Osteocyte (in vitro differentiated cells): ENCODE data around the gene OR2AT4. TPM values are rescaled to one million over a fixed set of nuclear protein-coding genes. Genes with fewer than 3 reads are reported as not detected.
"Not testable (repeated sequence)": the region's sequence is repeated elsewhere in the genome, so short reads cannot be mapped to it uniquely, and the experiment has no call there.

Experiments
- DNase-seq: peaks from one replicate; pipeline ENCODE4 v3.0.0; 2021; ENCODE audit warnings: mixed read lengths; ENCODE audit not compliant: unreplicated experiment; ENCODE audit errors: extremely low spot score
- H3K27ac Mint-ChIP-seq: one replicate; pipeline ENCODE4 v1.8.0; 2021; ENCODE audit warnings: mild to moderate bottlenecking, mixed read lengths; ENCODE audit not compliant: unreplicated experiment
- H3K27me3 Mint-ChIP-seq: one replicate; pipeline ENCODE4 v1.8.0; 2021; ENCODE audit warnings: mixed read lengths; ENCODE audit not compliant: unreplicated experiment
- H3K36me3 Mint-ChIP-seq: one replicate; pipeline ENCODE4 v1.8.0; 2021; ENCODE audit warnings: mixed read lengths; ENCODE audit not compliant: unreplicated experiment
- H3K4me1 Mint-ChIP-seq: one replicate; pipeline ENCODE4 v1.8.0; 2021; ENCODE audit warnings: mixed read lengths; ENCODE audit not compliant: unreplicated experiment
- H3K4me3 Mint-ChIP-seq: one replicate; pipeline ENCODE4 v1.8.0; 2021; ENCODE audit warnings: mild to moderate bottlenecking, moderate library complexity, mixed read lengths; ENCODE audit not compliant: unreplicated experiment
- H3K9me3 Mint-ChIP-seq: one replicate; pipeline ENCODE4 v1.8.0; 2021; ENCODE audit warnings: mixed read lengths; ENCODE audit not compliant: unreplicated experiment
- total RNA-seq: library from RNA; stranded (reverse); gene quantifications from 2 replicates; pipeline ENCODE4 v1.2.1, GENCODE V29; 2021
- TF ChIP-seq, protein P1 (sequence below): fragments of 200-600 bp; sonication (generic); IDR thresholded peaks from 2 replicates; pipeline ENCODE4 v1.5.0; 2021; ENCODE audit warnings: antibody characterized with exemption, mild to moderate bottlenecking, moderate library complexity

OR2AT4 gene
- total RNA-seq, 1 donor from 2014 or later: not detected

DNA sequence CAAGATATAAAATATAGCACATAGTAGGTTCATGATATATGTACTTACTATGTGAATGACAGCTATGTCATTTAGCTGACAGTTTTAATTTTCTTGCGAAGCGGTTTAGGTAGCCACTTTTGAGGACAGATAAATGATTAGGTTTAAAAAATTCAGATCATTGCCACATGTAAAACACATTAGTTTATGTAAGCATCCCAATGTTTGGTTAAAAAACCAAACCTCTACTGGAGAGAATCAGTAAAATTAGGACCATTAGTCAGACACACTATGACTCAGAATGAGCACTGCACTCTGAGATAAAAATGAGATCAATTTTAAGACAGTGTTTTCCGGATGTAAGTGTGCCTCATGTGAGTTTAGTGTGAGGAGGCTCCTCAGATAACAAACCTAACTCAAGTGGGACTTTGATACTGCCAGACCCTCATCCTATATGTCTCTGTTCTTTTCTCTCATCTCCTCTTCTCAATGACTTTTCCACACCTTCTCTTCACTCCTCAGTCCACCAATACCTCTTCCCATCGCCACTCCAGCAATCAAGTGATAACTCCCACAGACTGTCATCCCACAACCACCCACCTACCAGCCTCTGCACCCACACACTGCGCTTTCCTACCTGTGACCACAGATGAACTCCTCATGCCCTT is 6.8 kb upstream of the OR2AT4 start:
- no peak overlapping the region for H3K27ac Mint-ChIP-seq

DNA sequence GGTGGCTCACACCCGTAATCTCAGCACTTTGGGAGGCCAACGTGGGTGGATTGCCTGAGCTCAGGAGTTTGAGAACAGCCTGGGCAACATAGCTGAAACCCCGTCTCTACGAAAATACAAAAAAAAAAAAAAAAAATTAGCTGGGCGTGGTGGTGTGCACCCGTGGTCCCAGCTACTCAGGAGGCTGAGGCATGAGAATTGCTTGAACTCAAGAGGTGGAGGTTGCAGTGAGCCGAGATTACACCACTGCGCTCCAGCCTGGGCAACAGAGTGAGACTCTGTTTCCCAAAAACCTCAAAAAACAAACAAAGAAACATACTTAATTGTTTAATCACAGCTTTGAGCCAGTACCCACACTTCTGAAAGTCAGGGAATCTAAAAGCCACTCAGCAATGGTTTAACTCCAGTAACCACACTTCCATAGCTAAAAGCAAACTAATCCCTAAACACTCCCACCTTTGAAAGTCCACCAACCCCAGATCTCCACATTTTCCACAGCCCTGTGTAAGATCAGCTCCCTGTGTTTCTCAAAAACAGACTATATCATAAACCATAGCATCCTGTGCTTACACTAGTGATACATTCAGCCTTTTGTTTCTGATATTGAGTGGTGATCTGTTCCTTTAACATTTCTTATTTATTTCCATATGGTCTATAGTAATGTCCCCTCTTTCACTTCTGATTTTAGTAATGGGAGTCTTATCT is 4.9 kb upstream of the OR2AT4 start:
- Mint-ChIP-seq H3K27ac (no peak overlapping the region), H3K4me1 (peaks cover 6% of the 10 kb centered on the region), H3K27me3 (peaks cover 23% of the 10 kb centered on the region), H3K9me3 (peaks cover 10% of the 10 kb centered on the region), H3K4me3 (no peak overlapping the region), H3K36me3 (no peaks in the 10 kb centered on the region)
- no peak for DNase-seq
- TF ChIP-seq, protein P1, sequence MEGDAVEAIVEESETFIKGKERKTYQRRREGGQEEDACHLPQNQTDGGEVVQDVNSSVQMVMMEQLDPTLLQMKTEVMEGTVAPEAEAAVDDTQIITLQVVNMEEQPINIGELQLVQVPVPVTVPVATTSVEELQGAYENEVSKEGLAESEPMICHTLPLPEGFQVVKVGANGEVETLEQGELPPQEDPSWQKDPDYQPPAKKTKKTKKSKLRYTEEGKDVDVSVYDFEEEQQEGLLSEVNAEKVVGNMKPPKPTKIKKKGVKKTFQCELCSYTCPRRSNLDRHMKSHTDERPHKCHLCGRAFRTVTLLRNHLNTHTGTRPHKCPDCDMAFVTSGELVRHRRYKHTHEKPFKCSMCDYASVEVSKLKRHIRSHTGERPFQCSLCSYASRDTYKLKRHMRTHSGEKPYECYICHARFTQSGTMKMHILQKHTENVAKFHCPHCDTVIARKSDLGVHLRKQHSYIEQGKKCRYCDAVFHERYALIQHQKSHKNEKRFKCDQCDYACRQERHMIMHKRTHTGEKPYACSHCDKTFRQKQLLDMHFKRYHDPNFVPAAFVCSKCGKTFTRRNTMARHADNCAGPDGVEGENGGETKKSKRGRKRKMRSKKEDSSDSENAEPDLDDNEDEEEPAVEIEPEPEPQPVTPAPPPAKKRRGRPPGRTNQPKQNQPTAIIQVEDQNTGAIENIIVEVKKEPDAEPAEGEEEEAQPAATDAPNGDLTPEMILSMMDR: no peak

More for the DNA sequence above, 6.8 kb upstream of the OR2AT4 start:
- Mint-ChIP-seq H3K4me3 (no peak overlapping the region), H3K9me3 (peaks cover 10% of the 10 kb centered on the region), H3K36me3 (no peaks in the 10 kb centered on the region), H3K4me1 (peaks cover 6% of the 10 kb centered on the region), H3K27me3 (peaks cover 20% of the 10 kb centered on the region)
- TF ChIP-seq, protein P1: no peak
- no peak for DNase-seq

DNA sequence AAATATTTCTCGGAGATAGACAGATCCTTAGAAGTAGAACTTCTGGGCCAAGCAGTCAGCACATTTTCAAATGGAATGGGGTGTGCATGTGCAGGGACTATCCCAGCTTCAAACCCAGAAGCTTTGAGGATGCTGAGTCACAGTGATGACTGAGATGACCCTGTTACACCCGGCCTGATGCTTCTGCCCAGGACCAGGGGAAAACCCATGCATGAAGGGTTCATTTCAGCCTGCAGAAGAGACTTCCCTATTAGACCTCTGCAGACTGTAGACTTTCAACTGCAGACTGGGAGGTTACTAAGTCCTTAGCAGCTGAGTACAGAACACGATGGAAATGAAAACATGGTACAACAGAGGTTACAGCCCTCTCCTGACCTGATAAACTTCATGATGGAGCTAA is 3.6 kb upstream of the OR2AT4 start:
- no peak overlapping the region for H3K27ac Mint-ChIP-seq
- TF ChIP-seq, protein P1: no peak
- no peak for DNase-seq

DNA sequence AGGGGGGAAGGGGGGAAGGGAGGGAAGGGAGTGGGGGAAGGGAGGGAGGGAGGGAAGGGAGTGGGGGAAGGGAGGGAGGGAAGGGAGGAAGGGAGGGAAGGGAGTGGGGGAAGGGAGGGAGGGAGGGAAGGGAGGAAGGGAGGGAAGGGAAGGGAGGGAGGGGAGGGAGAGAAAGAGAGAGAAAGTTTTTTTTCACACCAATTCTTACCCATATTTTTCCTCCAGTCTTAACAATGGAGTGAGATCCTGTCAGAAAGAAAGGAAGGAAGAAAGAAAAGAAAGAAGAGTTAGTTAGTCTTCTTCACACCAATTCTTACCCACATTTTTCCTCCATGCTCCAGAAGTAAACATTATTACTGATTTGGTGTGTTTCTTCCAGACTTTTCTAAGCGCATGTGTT is 3.0 kb upstream of the OR2AT4 start:
- H3K9me3 Mint-ChIP-seq: peaks cover 10% of the 10 kb centered on the region
- H3K36me3 Mint-ChIP-seq: no peaks in the 10 kb centered on the region
- no peak for DNase-seq
- H3K27me3 Mint-ChIP-seq: peaks cover 41% of the 10 kb centered on the region
- TF ChIP-seq, protein P1: no peak
- H3K4me3 Mint-ChIP-seq: no peak overlapping the region
- peaks cover 6% of the 10 kb centered on the region for H3K4me1 Mint-ChIP-seq
- no peak overlapping the region for H3K27ac Mint-ChIP-seq

More for the DNA sequence above, 3.6 kb upstream of the OR2AT4 start:
- H3K36me3 Mint-ChIP-seq: no peaks in the 10 kb centered on the region
- peaks cover 10% of the 10 kb centered on the region for H3K9me3 Mint-ChIP-seq
- no peak overlapping the region for H3K4me3 Mint-ChIP-seq
- peaks cover 35% of the 10 kb centered on the region for H3K27me3 Mint-ChIP-seq
- H3K4me1 Mint-ChIP-seq: peaks cover 6% of the 10 kb centered on the region

DNA sequence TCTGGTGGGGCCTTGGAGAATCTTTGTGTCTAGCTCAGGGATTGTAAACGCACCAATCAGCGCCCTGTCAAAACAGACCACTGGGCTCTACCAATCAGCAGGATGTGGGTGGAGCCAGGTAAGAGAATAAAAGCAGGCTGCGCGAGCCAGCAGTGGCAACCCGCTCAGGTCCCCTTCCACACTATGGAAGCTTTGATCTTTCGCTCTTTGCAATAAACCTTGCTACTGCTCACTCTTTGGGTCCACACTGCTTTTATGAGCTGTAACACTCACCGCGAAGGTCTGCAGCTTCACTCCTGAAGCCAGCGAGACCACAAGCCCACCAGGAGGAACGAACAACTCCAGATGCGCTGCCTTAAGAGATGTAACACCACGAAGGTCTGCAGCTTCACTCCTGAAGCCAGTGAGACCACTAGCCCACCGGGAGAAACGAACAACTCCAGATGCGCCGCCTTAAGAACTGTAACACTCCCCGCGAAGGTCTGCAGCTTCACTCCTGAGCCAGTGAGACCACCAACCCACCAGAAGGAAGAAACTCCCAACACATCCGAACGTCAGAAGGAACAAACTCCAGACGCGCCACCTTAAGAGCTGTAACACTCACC is 2.3 kb upstream of the OR2AT4 start:
- DNase-seq, H3K36me3 Mint-ChIP-seq, H3K4me1 Mint-ChIP-seq, H3K9me3 Mint-ChIP-seq, H3K27ac Mint-ChIP-seq, H3K4me3 Mint-ChIP-seq: not testable (repeated sequence)
- peaks cover 48% of the 10 kb centered on the region for H3K27me3 Mint-ChIP-seq

DNA sequence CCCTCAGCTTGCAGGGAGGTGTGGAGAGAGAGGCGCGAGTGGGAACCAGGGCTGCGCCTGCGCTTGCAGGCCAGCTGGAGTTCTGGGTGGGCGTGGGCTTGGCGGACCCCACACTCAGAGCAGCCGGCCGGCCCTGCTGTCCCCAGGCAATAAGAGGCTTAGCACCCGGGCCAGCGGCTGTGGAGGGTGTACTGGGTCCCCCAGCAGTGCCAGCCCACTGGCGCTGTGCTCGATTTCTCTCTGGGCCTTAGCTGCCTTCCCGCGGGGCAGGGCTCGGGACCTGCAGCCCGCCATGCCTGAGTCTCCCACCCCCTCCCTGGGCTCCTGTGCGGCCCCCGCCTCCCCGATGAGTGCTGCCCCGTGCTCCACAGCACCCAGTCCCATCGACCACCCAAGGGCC is 1.5 kb upstream of the OR2AT4 start:
- not testable (repeated sequence) for H3K27ac Mint-ChIP-seq, H3K4me1 Mint-ChIP-seq, DNase-seq, H3K36me3 Mint-ChIP-seq, H3K4me3 Mint-ChIP-seq, H3K9me3 Mint-ChIP-seq
- H3K27me3 Mint-ChIP-seq: peaks cover 50% of the 10 kb centered on the region
